Osteocyte (in vitro differentiated cells): ENCODE results near the gene ACSM2A. TPM values are rescaled to one million over a fixed set of nuclear protein-coding genes. Genes with fewer than 3 reads are reported as not detected.
"Not testable (repeated sequence)": the region's sequence is repeated elsewhere in the genome, so short reads cannot be mapped to it uniquely, and the experiment has no call there.

Experiments
- DNase-seq: peaks from one replicate; pipeline ENCODE4 v3.0.0; 2021; ENCODE audit warnings: mixed read lengths; ENCODE audit not compliant: unreplicated experiment; ENCODE audit errors: extremely low spot score
- H3K27ac Mint-ChIP-seq: one replicate; pipeline ENCODE4 v1.8.0; 2021; ENCODE audit warnings: mild to moderate bottlenecking, mixed read lengths; ENCODE audit not compliant: unreplicated experiment
- H3K27me3 Mint-ChIP-seq: one replicate; pipeline ENCODE4 v1.8.0; 2021; ENCODE audit warnings: mixed read lengths; ENCODE audit not compliant: unreplicated experiment
- H3K36me3 Mint-ChIP-seq: one replicate; pipeline ENCODE4 v1.8.0; 2021; ENCODE audit warnings: mixed read lengths; ENCODE audit not compliant: unreplicated experiment
- H3K4me1 Mint-ChIP-seq: one replicate; pipeline ENCODE4 v1.8.0; 2021; ENCODE audit warnings: mixed read lengths; ENCODE audit not compliant: unreplicated experiment
- H3K4me3 Mint-ChIP-seq: one replicate; pipeline ENCODE4 v1.8.0; 2021; ENCODE audit warnings: mild to moderate bottlenecking, moderate library complexity, mixed read lengths; ENCODE audit not compliant: unreplicated experiment
- H3K9me3 Mint-ChIP-seq: one replicate; pipeline ENCODE4 v1.8.0; 2021; ENCODE audit warnings: mixed read lengths; ENCODE audit not compliant: unreplicated experiment
- CTCF ChIP-seq: fragments of 200-600 bp; sonication (generic); IDR thresholded peaks from 2 replicates; pipeline ENCODE4 v1.5.0; 2021; ENCODE audit warnings: antibody characterized with exemption, mild to moderate bottlenecking, moderate library complexity
- total RNA-seq: library from RNA; stranded (reverse); gene quantifications from 2 replicates; pipeline ENCODE4 v1.2.1, GENCODE V29; 2021

ACSM2A gene
- total RNA-seq, 1 donor from 2014 or later = not detected

- no peak for TF ChIP-seq CTCF
- H3K27me3 Mint-ChIP-seq = no peaks in the 10 kb centered on the region
- H3K4me1 Mint-ChIP-seq = no peaks in the 10 kb centered on the region
- H3K27ac Mint-ChIP-seq = no peak overlapping the region
- no peak for DNase-seq
- no peak overlapping the region for H3K4me3 Mint-ChIP-seq
- H3K9me3 Mint-ChIP-seq = peaks cover 11% of the 10 kb centered on the region
- no peaks in the 10 kb centered on the region for H3K36me3 Mint-ChIP-seq
Observed at GRCh38 chr16:20519231-20519630, 67.9 kb downstream of the ACSM2A start.

- no peaks in the 10 kb centered on the region for H3K27me3 Mint-ChIP-seq
- H3K4me1 Mint-ChIP-seq = no peaks in the 10 kb centered on the region
- no peak overlapping the region for H3K27ac Mint-ChIP-seq
- no peak for TF ChIP-seq CTCF
- no peaks in the 10 kb centered on the region for H3K36me3 Mint-ChIP-seq
- no peak overlapping the region for H3K4me3 Mint-ChIP-seq
- no peak for DNase-seq
- H3K9me3 Mint-ChIP-seq = peaks cover 8% of the 10 kb centered on the region
Observed at GRCh38 chr16:20520103-20520502, 68.8 kb downstream of the ACSM2A start.

- H3K4me1 Mint-ChIP-seq, DNase-seq, H3K4me3 Mint-ChIP-seq, H3K27me3 Mint-ChIP-seq, H3K27ac Mint-ChIP-seq, H3K9me3 Mint-ChIP-seq, H3K36me3 Mint-ChIP-seq: not testable (repeated sequence)
Observed at GRCh38 chr16:20531795-20532194, 80.5 kb downstream of the ACSM2A start.

GRCh38 chr16:20532284-20532792 is 81.0 kb downstream of the ACSM2A start:
- not testable (repeated sequence) for H3K27ac Mint-ChIP-seq, H3K27me3 Mint-ChIP-seq, H3K36me3 Mint-ChIP-seq, DNase-seq, H3K4me1 Mint-ChIP-seq, H3K4me3 Mint-ChIP-seq, H3K9me3 Mint-ChIP-seq

- not testable (repeated sequence) for H3K36me3 Mint-ChIP-seq, DNase-seq, H3K27me3 Mint-ChIP-seq, H3K4me1 Mint-ChIP-seq, H3K9me3 Mint-ChIP-seq, H3K27ac Mint-ChIP-seq, H3K4me3 Mint-ChIP-seq
Observed at GRCh38 chr16:20536669-20537068, 85.3 kb downstream of the ACSM2A start.

Other genes with a start within 250 kb of the ACSM2A start
- gene GP2, start 124.0 kb upstream of the ACSM2A start, total RNA-seq = not detected in 2 replicates
- not detected in 2 replicates for gene UMOD, start 98.8 kb upstream of the ACSM2A start, total RNA-seq
- gene PDILT, start 46.8 kb upstream of the ACSM2A start, total RNA-seq = not detected in 2 replicates
- 2.3 and 2.7 TPM in 2 replicates for gene ACSM5, start 42.0 kb upstream of the ACSM2A start, total RNA-seq
- not detected in 2 replicates for gene ACSM2B, start 124.8 kb downstream of the ACSM2A start, total RNA-seq
- not detected in 2 replicates for gene ACSM1, start 246.2 kb downstream of the ACSM2A start, total RNA-seq